Parathyroid adenoma (tissue), 2 donors: ENCODE data around the gene GSN.

Experiments used
- H2AFZ ChIP-seq: fragments of 300-600 bp; sonication (generic); one replicate; pipeline ENCODE4 v1.7.0; 2017; ENCODE audit warnings: antibody characterized with exemption, mild to moderate bottlenecking
- H3K27ac ChIP-seq: fragments of 300-600 bp; sonication (generic); one replicate; pipeline ENCODE4 v1.7.0; 2017
- H3K27me3 ChIP-seq: fragments of 300-600 bp; sonication (generic); one replicate; pipeline ENCODE4 v1.7.0; 2017; ENCODE audit warnings: low read length; ENCODE audit not compliant: control insufficient read depth, insufficient read depth
- H3K36me3 ChIP-seq: fragments of 300-600 bp; sonication (generic); one replicate; pipeline ENCODE4 v1.7.0; 2017; ENCODE audit warnings: low read length; ENCODE audit not compliant: control insufficient read depth, insufficient read depth
- H3K4me1 ChIP-seq: fragments of 300-600 bp; sonication (generic); one replicate; pipeline ENCODE4 v1.7.0; 2017; ENCODE audit warnings: control low read depth
- H3K4me2 ChIP-seq: fragments of 300-600 bp; sonication (generic); one replicate; pipeline ENCODE4 v1.7.0; 2017; ENCODE audit warnings: low read length
- H3K4me3 ChIP-seq: fragments of 300-600 bp; sonication (generic); one replicate; pipeline ENCODE4 v1.7.0; 2017; ENCODE audit warnings: low read depth, low read length
- H3K79me2 ChIP-seq: fragments of 300-600 bp; sonication (generic); one replicate; pipeline ENCODE4 v1.7.0; 2017; ENCODE audit warnings: control low read depth
- H3K9ac ChIP-seq: fragments of 300-600 bp; sonication (generic); one replicate; pipeline ENCODE4 v1.7.0; 2017; ENCODE audit warnings: mild to moderate bottlenecking
- H3K9me3 ChIP-seq: fragments of 300-600 bp; sonication (generic); one replicate; pipeline ENCODE4 v1.7.0; 2017; ENCODE audit warnings: low read length; ENCODE audit not compliant: control insufficient read depth
- CTCF ChIP-seq: fragments of 300-600 bp; sonication (generic); IDR thresholded peaks from one replicate; pipeline ENCODE4 v1.7.0; 2017; ENCODE audit warnings: antibody characterized with exemption, mild to moderate bottlenecking
- donor health status: primary hyperparathyroidism.

The GSN gene

GRCh38 chr9:121303456-121304451, 35.8 kb downstream of the GSN start:
- no peak for TF ChIP-seq CTCF
- H2AFZ ChIP-seq = no peak overlapping the region
- no peak overlapping the region for H3K4me3 ChIP-seq
- H3K9me3 ChIP-seq = no peaks in the 10 kb centered on the region
- H3K9ac ChIP-seq = no peak overlapping the region
- no peaks in the 10 kb centered on the region for H3K36me3 ChIP-seq
- no peak overlapping the region for H3K4me2 ChIP-seq
- H3K27me3 ChIP-seq = no peaks in the 10 kb centered on the region
- H3K27ac ChIP-seq = no peak overlapping the region
- H3K4me1 ChIP-seq = no peaks in the 10 kb centered on the region
- H3K79me2 ChIP-seq = no peaks in the 10 kb centered on the region

GRCh38 chr9:121304707-121305106, 36.7 kb downstream of the GSN start:
- TF ChIP-seq CTCF = no peak
- Histone ChIP-seq H3K27ac (no peak overlapping the region), H3K4me2 (no peak overlapping the region), H3K36me3 (no peaks in the 10 kb centered on the region), H3K9ac (no peak overlapping the region), H3K27me3 (no peaks in the 10 kb centered on the region), H3K4me1 (no peaks in the 10 kb centered on the region), H2AFZ (no peak overlapping the region), H3K79me2 (no peaks in the 10 kb centered on the region), H3K4me3 (no peak overlapping the region), H3K9me3 (no peaks in the 10 kb centered on the region)

GRCh38 chr9:121305269-121305994, 37.5 kb downstream of the GSN start:
- H2AFZ ChIP-seq = no peak overlapping the region
- no peaks in the 10 kb centered on the region for H3K79me2 ChIP-seq
- H3K27ac ChIP-seq = no peak overlapping the region
- H3K4me2 ChIP-seq = no peak overlapping the region
- no peaks in the 10 kb centered on the region for H3K36me3 ChIP-seq
- TF ChIP-seq CTCF = no peak
- H3K9me3 ChIP-seq = no peaks in the 10 kb centered on the region
- H3K9ac ChIP-seq = no peak overlapping the region
- H3K4me3 ChIP-seq = no peak overlapping the region
- H3K27me3 ChIP-seq = no peaks in the 10 kb centered on the region
- H3K4me1 ChIP-seq = no peaks in the 10 kb centered on the region

- Histone ChIP-seq H3K79me2 (no peaks in the 10 kb centered on the region), H3K27ac (no peak overlapping the region), H3K4me1 (no peaks in the 10 kb centered on the region), H3K36me3 (no peaks in the 10 kb centered on the region), H3K9me3 (no peaks in the 10 kb centered on the region), H3K4me2 (no peak overlapping the region), H3K27me3 (no peaks in the 10 kb centered on the region), H3K9ac (no peak overlapping the region), H2AFZ (no peak overlapping the region), H3K4me3 (no peak overlapping the region)
- TF ChIP-seq CTCF = no peak
Observed at GRCh38 chr9:121307976-121308375, 40.0 kb downstream of the GSN start.
